ENCODE measurements around the gene UBALD1.
"Not testable (repeated sequence)": the region's sequence is repeated elsewhere in the genome, so short reads cannot be mapped to it uniquely, and the experiment has no call there.

The UBALD1 gene

GRCh38 chr16:4651827-4652226 lies 37.1 kb upstream of the UBALD1 start:
- TF ChIP-seq, protein P1, sequence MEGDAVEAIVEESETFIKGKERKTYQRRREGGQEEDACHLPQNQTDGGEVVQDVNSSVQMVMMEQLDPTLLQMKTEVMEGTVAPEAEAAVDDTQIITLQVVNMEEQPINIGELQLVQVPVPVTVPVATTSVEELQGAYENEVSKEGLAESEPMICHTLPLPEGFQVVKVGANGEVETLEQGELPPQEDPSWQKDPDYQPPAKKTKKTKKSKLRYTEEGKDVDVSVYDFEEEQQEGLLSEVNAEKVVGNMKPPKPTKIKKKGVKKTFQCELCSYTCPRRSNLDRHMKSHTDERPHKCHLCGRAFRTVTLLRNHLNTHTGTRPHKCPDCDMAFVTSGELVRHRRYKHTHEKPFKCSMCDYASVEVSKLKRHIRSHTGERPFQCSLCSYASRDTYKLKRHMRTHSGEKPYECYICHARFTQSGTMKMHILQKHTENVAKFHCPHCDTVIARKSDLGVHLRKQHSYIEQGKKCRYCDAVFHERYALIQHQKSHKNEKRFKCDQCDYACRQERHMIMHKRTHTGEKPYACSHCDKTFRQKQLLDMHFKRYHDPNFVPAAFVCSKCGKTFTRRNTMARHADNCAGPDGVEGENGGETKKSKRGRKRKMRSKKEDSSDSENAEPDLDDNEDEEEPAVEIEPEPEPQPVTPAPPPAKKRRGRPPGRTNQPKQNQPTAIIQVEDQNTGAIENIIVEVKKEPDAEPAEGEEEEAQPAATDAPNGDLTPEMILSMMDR (IDR thresholded peaks at IDR 0.05; ENCODE audit: borderline replicate concordance, insufficient read depth, low read depth, low read length) = no peak
- H3K4me3 ChIP-seq (ENCODE audit: low read depth, low read length) = no peak overlapping the region

DNA sequence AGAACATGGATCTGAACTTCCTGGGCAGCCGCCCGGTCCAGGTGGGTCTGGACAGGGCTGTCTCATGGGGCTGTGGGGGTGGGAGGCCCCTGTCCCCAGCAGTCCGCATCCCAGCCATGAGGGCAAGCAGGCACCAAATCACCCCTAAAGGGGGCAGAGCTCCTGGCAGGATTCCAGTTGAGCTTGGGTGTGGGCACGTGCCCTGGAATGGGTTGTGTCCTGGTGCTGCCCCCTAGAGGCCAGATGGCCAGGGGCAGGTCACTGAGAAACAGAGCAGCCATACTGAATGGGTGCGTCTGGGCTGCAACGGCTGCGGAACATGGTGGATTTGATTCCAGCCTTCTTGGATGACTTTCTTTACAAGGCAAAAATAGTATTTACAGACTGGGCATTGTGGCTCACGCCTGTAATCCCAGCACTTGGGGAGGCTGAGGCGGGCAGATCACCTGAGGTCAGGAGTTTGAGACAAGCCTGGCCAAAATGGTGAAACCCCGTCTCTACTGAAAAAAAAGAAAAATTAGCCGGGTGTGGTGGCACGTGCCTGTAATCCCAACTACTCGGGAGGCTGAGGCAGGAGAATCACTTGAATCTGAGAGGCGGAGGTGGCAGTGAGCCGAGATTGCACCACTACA lies 35.9 kb upstream of the UBALD1 start:
- TF ChIP-seq, protein P1 (IDR thresholded peaks at IDR 0.05; ENCODE audit: borderline replicate concordance, insufficient read depth, low read depth, low read length) = peak; percentile 85
- not testable (repeated sequence) for H3K4me3 ChIP-seq (ENCODE audit: low read depth, low read length)

- H3K4me3 ChIP-seq (ENCODE audit: low read depth, low read length) = no peak overlapping the region
- TF ChIP-seq, protein P1 (IDR thresholded peaks at IDR 0.05; ENCODE audit: borderline replicate concordance, insufficient read depth, low read depth, low read length) = no peak
Measured at GRCh38 chr16:4649744-4650442, 35.2 kb upstream of the UBALD1 start.

DNA sequence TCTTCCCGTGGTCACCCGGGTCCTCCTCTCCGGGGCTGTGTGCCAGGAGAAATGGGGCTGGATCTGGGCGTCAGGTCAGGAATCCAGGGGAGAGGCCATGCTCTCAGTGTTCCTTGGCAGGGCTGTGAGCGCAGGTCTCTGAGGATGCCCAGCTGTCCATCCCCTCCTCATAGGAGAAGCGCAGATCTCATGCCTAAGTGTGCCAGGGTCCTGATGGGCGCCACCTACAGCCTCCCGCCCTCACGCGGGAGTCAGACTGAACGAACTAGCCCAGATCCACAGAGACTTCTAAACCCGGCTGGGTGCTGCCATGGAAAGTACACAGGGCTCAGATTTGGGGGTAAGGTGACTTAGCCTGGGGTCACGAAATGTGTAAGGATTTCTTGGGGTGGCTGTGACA lies 34.2 kb upstream of the UBALD1 start:
- H3K4me3 ChIP-seq (ENCODE audit: low read depth, low read length) = no peak overlapping the region
- TF ChIP-seq, protein P1 (IDR thresholded peaks at IDR 0.05; ENCODE audit: borderline replicate concordance, insufficient read depth, low read depth, low read length) = no peak

DNA sequence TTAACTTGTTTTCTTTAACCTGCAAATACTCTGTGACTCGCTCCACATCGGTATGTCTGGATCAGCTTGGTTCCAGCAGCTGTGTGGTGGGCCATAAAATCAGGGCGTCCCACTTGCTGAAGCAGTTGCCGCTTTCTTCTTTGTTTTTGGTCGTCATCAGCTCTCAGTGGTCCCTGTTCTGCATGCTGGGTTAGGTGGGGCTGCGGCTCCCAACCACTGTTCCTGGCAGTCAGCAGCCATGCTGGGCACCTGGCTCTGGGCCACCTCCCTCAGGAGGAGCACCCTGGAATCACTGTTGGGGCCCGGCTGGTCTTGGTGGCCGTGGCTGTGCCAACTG lies 32.9 kb upstream of the UBALD1 start:
- TF ChIP-seq, protein P1 (IDR thresholded peaks at IDR 0.05; ENCODE audit: borderline replicate concordance, insufficient read depth, low read depth, low read length) = no peak
- no peak overlapping the region for H3K4me3 ChIP-seq (ENCODE audit: low read depth, low read length)

DNA sequence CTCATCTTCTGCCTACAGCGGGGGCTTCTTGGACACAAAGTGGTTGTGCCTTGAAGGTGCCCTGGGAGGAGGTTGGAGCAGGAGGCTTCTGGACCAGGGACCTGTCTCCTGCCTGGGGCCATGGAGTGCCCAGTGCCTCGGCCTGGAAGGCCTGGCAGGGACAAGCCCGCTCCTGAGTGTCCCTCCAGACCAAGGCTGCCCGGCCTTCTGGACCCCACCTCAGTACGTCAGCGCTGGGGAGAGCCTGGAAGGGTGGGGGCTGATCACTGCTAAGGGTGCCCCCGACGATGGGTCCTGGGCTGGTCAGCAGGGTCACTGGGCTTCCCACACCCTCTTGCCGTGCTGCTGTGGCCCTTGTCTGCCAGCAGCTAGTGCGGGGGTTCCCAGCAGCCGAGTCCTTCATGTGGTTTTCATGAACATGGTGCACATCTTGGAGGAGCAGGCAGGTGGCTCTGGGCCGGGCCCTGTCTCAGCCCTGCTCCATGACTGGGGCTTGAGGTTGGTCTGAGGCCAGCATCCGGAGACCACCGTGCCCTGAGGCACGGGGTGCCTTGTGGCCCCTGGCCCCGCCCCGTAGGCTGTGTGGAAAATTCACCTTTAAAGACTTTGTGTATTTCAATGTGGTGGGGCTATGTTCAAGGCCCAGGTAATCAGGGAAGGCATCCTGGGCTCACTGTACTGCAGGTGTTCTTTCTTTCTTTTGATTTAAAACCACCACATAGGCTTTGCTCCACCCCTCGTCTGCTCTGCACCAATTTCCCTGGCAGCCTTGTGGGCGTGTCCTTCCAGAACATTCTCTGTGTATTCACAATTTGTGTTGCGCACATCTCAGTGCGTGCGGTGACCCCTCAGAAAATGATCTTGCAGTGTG lies 32.3 kb upstream of the UBALD1 start:
- TF ChIP-seq, protein P1 (IDR thresholded peaks at IDR 0.05; ENCODE audit: borderline replicate concordance, insufficient read depth, low read depth, low read length) = no peak
- H3K4me3 ChIP-seq (ENCODE audit: low read depth, low read length) = no peak overlapping the region

All from GM12875 (cell line).